NCI-H2196 (cell line): ENCODE results near the gene CATSPER3.

ENCODE experiments used
- DNase-seq: peaks from one replicate; lab custom pipeline; 2025; ENCODE audit not compliant: unreplicated experiment; lab: John Stamatoyannopoulos, UW

The CATSPER3 gene

GRCh38 chr5:135028791-135029476, 61.2 kb downstream of the CATSPER3 start:
- no peak for DNase-seq

DNA sequence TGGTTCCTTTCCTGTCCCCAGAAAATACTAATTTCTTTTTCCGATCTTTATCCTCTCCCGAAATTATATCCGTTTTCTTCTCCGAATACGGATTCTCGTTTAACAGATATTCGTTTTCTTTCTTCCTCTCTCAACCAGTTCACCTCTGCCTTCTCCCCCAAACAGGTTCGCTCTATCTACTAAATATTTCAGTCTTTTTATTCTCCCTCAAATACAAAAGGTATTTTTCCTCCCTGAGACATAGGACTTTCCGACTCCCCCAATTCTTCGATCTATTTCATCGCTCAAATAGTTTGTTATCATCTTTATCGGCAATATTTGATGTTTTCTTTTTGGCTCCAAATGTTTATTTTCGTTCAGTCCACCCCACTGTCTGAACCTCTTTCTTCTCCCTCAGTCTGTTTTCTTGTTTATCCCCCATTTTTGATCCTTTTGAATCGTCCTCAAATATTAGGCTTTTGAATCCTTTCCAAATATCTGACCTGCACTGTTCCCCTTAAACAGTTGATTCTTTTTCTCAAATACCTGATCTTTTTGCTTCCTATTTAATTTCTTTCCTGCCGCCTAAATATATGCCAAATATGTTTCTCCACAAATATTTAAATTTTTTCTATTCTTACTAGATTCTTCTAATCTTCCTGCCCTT, 61.9 kb downstream of the CATSPER3 start:
- DNase-seq, result no peak

DNA sequence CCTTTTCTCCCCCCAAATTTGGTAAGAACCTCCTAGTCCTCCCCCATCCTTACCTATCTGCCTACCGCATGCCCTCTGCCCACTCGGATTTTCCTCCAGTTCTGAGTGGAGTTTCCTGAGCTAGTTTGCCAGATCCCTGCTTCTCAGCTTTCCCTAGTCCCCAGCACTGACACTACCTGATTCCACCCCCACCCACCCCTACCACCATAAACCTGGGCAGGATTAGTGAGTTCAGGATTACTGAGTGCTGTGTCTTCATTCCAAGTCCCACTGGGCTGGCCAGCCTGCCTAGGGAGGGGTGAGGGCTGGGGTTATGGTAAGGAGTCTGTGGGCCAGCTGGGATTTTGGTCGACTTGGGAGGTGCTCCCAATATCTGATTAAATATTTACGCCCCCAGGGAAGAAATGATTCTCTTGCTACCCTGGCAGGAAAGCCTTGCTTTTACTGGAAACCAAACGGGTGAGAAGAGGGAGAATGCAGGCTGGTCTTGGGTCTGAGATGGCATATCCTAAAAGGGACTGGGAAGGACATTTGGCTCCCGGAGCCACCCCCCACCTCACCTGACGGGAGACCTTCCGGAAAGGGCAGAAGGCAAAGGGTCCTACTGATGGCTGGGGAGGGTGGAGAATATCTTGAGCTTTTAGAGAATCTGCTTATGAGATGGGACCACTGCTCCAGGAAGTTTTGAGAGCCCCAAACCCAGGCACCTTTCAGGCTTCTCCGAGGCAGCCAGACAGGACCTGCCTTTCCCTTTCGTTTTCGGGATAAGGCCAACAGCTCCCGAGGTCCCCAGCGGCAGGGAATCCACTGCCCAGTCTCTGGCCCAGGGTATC, 62.6 kb downstream of the CATSPER3 start:
- DNase-seq, result no peak

- no peak for DNase-seq
These were observed 63.5 kb downstream of the CATSPER3 start for GRCh38 chr5:135030956-135031812.

GRCh38 chr5:135031813-135032694, 64.3 kb downstream of the CATSPER3 start:
- DNase-seq, result no peak

- no peak for DNase-seq
These were observed 64.9 kb downstream of the CATSPER3 start for GRCh38 chr5:135032695-135032998.

- no peak for DNase-seq
These were observed 65.5 kb downstream of the CATSPER3 start for GRCh38 chr5:135032999-135033861.

GRCh38 chr5:135033901-135034235, 66.2 kb downstream of the CATSPER3 start, which contains the start of gene PITX1:
Gene PITX1 (minus strand): TSS chr5:135034228. CDS start chr5:135033881, 347 bp downstream.
- peak; percentile 57 for DNase-seq

DNA sequence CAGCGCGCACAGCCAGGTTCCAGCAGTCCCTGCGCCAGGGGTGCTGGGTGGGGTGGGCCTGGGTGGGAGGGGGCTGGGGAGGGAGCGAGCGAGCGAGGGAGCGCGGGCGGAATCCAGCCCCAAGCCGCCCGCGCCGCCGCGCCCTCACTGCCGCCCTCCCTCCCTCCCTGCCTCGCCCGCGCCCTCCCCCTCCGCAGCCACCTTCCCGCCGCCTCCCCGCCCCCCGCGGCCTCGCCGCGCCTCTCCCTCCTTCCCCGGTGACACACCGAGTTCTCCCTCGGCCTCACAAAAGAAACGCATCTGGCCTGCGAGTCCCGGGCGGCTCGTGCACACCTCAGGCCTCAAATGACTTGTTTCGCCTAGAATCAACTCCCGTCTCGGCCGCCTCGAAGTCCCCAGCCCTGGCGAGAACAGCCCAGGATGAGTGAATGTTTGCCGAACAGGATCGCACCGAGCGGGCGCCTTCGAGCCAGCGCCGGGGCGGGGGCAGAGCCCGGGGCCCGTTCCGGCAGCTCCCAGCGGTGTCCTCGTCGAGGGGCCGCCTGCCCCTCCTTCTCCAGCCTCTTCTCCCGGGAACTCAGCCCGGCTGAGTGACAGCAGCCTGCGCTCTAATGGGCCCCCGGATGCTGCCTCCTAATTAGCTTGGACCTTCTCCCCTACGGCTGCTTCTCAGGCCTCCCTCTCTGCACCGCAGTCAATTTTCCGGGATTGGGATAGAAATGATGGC, 66.7 kb downstream of the CATSPER3 start:
- peak; percentile 57 for DNase-seq

DNA sequence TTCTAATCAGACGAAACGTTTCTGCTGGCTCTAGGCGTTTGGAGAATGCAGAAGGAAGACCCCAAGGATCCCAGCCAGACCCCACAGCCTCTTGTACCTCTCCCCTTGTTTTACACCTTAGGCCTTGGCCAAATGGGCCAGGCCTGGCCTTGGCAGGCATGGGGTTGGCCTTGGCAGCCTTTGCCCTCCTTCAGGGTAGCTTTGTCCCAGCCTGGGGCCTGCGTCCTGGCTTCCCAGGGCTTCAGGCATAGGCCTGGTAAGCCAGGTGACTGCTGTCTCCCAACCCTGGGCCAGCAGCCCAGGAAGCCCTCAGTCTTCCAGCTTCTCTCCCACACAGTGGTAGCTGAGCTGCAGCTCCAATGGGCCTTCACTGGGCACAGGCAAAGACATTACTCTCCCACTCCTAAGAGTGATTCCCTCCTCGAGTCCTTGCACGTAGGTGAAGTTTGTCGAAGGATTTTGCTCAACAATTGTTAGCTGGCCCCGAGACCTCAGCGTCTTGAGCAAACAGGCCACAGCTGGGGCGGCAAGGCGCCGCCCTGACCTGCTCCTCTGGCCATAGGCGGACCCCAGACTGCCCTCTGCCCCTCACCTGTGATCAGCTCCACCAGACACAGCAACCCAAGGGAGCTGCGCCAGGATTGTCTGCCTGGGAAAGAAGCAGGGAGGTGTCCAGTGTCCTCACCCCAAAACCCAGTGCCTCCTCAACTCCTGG, 67.4 kb downstream of the CATSPER3 start:
- DNase-seq, result no peak

DNA sequence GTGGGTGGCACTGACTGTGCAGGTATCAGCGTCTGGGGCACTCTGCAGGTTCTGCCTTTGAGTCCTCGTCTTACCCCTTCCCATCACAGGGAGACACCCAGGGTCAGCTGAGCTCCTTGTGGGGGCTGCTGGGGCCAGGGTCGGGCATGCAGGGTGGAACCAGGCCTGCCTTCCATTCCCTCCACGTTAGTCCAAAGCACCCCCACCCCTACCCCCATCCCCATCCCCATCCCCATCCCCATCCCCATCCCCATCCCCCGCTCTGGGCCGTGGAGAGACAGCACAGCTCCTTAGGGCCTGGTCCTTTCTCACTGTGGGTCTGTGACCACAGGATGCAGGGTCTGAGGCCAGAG, 67.9 kb downstream of the CATSPER3 start:
- DNase-seq, result no peak

GRCh38 chr5:135036405-135036804, 68.7 kb downstream of the CATSPER3 start:
- DNase-seq, result no peak

GRCh38 chr5:135037519-135038204, 70.0 kb downstream of the CATSPER3 start:
- DNase-seq, result no peak

- no peak for DNase-seq
These were observed 70.6 kb downstream of the CATSPER3 start for GRCh38 chr5:135038205-135038812.

- DNase-seq, result no peak
These were observed 71.1 kb downstream of the CATSPER3 start for GRCh38 chr5:135038813-135039270.

- no peak for DNase-seq
These were observed 71.7 kb downstream of the CATSPER3 start for GRCh38 chr5:135039271-135040033.
